Neural progenitor cell (in vitro differentiated cells): ENCODE measurements around the gene C1orf56. TPM values are rescaled to one million over a fixed set of nuclear protein-coding genes. Genes with fewer than 3 reads are reported as not detected.

Experiments
- DNase-seq: peaks from one replicate; pipeline ENCODE4 v3.0.0-alpha.2; 2016; ENCODE audit warnings: low spot score
- H2AFZ ChIP-seq: fragments of 200-600 bp; sonication (generic); replicated peaks from 2 replicates; pipeline ENCODE4 v1.6.1; 2016; ENCODE audit warnings: antibody characterized with exemption
- H3F3A ChIP-seq: fragments of 200-600 bp; sonication (generic); 2 replicates; pipeline ENCODE4 v1.6.1; 2016; ENCODE audit warnings: antibody characterized with exemption, low read depth
- H3K27ac ChIP-seq: fragments of 200-600 bp; sonication (generic); 2 replicates; pipeline ENCODE4 v1.5.1; 2016; ENCODE audit warnings: mild to moderate bottlenecking
- H3K27me3 ChIP-seq: fragments of 200-600 bp; sonication (generic); 2 replicates; pipeline ENCODE4 v1.6.1; 2016; ENCODE audit warnings: mild to moderate bottlenecking, moderate library complexity
- H3K36me3 ChIP-seq: fragments of 200-600 bp; sonication (generic); 2 replicates; pipeline ENCODE4 v1.5.1; 2016
- H3K4me1 ChIP-seq: fragments of 200-600 bp; sonication (generic); 2 replicates; pipeline ENCODE4 v1.6.1; 2016; ENCODE audit warnings: mixed run types
- H3K4me2 ChIP-seq: fragments of 200-600 bp; sonication (generic); 2 replicates; pipeline ENCODE4 v1.6.1; 2016
- H3K4me3 ChIP-seq: fragments of 200-600 bp; sonication (generic); 2 replicates; pipeline ENCODE4 v1.5.1; 2016
- H3K79me2 ChIP-seq: fragments of 200-600 bp; sonication (generic); 2 replicates; pipeline ENCODE4 v1.6.1; 2016; ENCODE audit warnings: low read depth
- H3K9ac ChIP-seq: fragments of 200-600 bp; sonication (generic); 2 replicates; pipeline ENCODE4 v1.6.1; 2016
- H3K9me3 ChIP-seq: fragments of 200-600 bp; sonication (generic); 2 replicates; pipeline ENCODE4 v1.5.1; 2016; ENCODE audit warnings: low read depth
- H4K20me1 ChIP-seq: fragments of 200-600 bp; sonication (generic); 2 replicates; pipeline ENCODE4 v1.6.1; 2016; ENCODE audit warnings: low read depth
- H3K27ac Mint-ChIP-seq: 3 replicates; pipeline ENCODE4 v1.8.0; 2021; ENCODE audit warnings: mixed read lengths
- H3K27me3 Mint-ChIP-seq: 2 replicates; pipeline ENCODE4 v1.8.0; 2022; ENCODE audit warnings: low read depth, mild to moderate bottlenecking, inconsistent platforms, moderate library complexity, mixed read lengths; ENCODE audit not compliant: insufficient read depth
- H3K36me3 Mint-ChIP-seq: 3 replicates; pipeline ENCODE4 v1.8.0; 2021; ENCODE audit warnings: mixed read lengths
- H3K4me1 Mint-ChIP-seq: 3 replicates; pipeline ENCODE4 v1.8.0; 2021; ENCODE audit warnings: mixed read lengths
- H3K4me3 Mint-ChIP-seq: 3 replicates; pipeline ENCODE4 v1.8.0; 2021; ENCODE audit warnings: mild to moderate bottlenecking, moderate library complexity, mixed read lengths
- H3K9me3 Mint-ChIP-seq: 3 replicates; pipeline ENCODE4 v1.8.0; 2020; ENCODE audit warnings: mixed read lengths
- EZH2 ChIP-seq: fragments of 200-600 bp; sonication (generic); IDR thresholded peaks from 2 replicates; pipeline ENCODE4 v1.6.1; 2017; ENCODE audit warnings: antibody characterized with exemption, mild to moderate bottlenecking, moderate library complexity
- EZH2phosphoT487 ChIP-seq: fragments of 200-600 bp; sonication (generic); IDR thresholded peaks from 2 replicates; pipeline ENCODE4 v1.6.1; 2017; ENCODE audit warnings: antibody characterized with exemption
- total RNA-seq: library from RNA; depleted of rRNA; stranded (reverse); fragments of >200 nt; gene quantifications from 2 replicates; pipeline ENCODE4 v1.2.3, GENCODE V29; 2015; ENCODE audit warnings: low replicate concordance
- TF ChIP-seq, protein P1 (sequence below): fragments of 200-600 bp; sonication (generic); IDR thresholded peaks from 2 replicates; pipeline ENCODE4 v1.5.1; 2017; ENCODE audit warnings: antibody characterized with exemption, mild to moderate bottlenecking

The C1orf56 gene
- total RNA-seq, 1 donor from 2014 or later, result 2.9 TPM

DNA sequence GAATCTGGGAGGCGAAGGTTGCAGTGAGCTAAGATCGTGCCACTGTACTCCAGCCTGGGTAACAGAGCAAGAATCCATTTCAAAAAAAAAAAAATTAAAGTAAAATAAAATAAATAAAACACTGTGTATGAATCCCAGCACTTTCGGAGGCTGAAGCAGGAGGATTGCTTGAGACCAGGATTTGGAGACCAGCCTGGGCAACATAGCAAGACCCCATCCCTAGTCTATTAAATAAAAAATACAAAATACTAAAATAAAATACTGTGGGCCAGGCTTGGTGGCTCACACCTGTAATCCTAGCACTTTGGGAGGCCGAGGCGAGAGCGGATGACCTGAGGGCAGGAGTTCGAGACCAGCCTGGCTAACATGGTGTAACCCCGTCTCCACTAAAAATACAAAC lies 15.4 kb upstream of the C1orf56 start:
- Histone ChIP-seq H3K9me3 (no peaks in the 10 kb centered on the region), H3K9ac (no peak overlapping the region), H3K4me2 (no peak overlapping the region), H3K79me2 (no peaks in the 10 kb centered on the region), H4K20me1 (no peaks in the 10 kb centered on the region), H3K4me3 (no peak overlapping the region), H3F3A (no peaks in the 10 kb centered on the region), H3K36me3 (no peaks in the 10 kb centered on the region), H3K27ac (no peak overlapping the region), H3K4me1 (no peaks in the 10 kb centered on the region), H3K27me3 (no peaks in the 10 kb centered on the region), H2AFZ (no peak overlapping the region)
- peaks cover 23% of the 10 kb centered on the region for H3K36me3 Mint-ChIP-seq
- peaks cover 2% of the 10 kb centered on the region for H3K27me3 Mint-ChIP-seq
- DNase-seq, result no peak
- no peaks in the 10 kb centered on the region for H3K9me3 Mint-ChIP-seq
- no peak overlapping the region for H3K27ac Mint-ChIP-seq
- H3K4me1 Mint-ChIP-seq, result no peaks in the 10 kb centered on the region
- no peak overlapping the region for H3K4me3 Mint-ChIP-seq
- TF ChIP-seq, protein P1, sequence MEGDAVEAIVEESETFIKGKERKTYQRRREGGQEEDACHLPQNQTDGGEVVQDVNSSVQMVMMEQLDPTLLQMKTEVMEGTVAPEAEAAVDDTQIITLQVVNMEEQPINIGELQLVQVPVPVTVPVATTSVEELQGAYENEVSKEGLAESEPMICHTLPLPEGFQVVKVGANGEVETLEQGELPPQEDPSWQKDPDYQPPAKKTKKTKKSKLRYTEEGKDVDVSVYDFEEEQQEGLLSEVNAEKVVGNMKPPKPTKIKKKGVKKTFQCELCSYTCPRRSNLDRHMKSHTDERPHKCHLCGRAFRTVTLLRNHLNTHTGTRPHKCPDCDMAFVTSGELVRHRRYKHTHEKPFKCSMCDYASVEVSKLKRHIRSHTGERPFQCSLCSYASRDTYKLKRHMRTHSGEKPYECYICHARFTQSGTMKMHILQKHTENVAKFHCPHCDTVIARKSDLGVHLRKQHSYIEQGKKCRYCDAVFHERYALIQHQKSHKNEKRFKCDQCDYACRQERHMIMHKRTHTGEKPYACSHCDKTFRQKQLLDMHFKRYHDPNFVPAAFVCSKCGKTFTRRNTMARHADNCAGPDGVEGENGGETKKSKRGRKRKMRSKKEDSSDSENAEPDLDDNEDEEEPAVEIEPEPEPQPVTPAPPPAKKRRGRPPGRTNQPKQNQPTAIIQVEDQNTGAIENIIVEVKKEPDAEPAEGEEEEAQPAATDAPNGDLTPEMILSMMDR, result no peak
- TF ChIP-seq EZH2phosphoT487 (no peak), EZH2 (no peak)

DNA sequence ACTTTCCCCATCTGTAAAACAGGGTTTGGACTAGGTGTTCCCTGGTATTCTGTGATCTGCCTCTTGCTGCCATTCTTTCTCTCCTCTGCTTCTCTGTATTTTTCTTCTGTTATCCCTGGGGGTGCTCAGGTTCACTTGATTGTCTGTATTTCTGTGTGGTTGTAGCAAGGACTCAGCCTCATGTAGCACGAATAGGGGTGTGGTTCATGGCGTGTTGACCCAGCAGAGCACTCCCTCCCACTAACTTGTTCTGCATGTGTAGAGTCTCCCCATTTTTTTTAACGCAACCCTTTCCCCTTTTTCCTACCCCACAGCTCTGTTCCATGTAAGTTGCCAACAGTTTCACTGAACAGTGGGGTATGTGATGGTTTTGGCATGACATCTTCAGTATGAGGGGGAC lies 12.4 kb upstream of the C1orf56 start:
- Mint-ChIP-seq H3K4me1 (no peaks in the 10 kb centered on the region), H3K36me3 (peaks cover 12% of the 10 kb centered on the region), H3K9me3 (no peaks in the 10 kb centered on the region), H3K27me3 (peaks cover 2% of the 10 kb centered on the region), H3K27ac (no peak overlapping the region), H3K4me3 (no peak overlapping the region)
- Histone ChIP-seq H3K36me3 (no peaks in the 10 kb centered on the region), H4K20me1 (no peaks in the 10 kb centered on the region), H3K4me3 (no peak overlapping the region), H2AFZ (no peak overlapping the region), H3K27ac (no peak overlapping the region), H3K9me3 (no peaks in the 10 kb centered on the region), H3K9ac (no peak overlapping the region), H3K79me2 (no peaks in the 10 kb centered on the region), H3K4me1 (no peaks in the 10 kb centered on the region), H3F3A (no peaks in the 10 kb centered on the region), H3K4me2 (no peak overlapping the region), H3K27me3 (no peaks in the 10 kb centered on the region)
- TF ChIP-seq, protein P1, result no peak
- no peak for TF ChIP-seq EZH2phosphoT487
- TF ChIP-seq EZH2, result no peak
- DNase-seq, result no peak

DNA sequence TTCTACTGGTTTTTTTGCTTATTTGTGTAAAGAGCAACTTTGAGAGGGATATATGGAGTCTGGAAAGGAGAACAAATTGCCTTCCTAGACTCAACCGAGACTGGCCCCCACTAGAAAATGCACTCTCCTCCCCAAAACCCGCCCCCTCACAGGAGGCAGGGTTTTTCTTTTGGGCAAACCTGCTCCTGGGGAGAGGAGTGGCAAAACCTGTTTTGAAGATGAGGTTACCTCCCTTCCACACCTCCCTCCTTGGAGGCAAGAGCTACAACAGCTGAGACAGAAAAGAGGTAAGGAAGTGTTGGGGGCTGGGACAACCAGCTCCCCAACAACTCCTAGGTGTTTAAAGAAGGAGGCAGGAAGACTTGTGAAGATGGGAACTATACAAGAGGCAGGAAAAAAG lies 11.2 kb upstream of the C1orf56 start, which contains the start of gene BNIPL:
Gene BNIPL (plus strand): TSS at position 231 of the 400 bp plus-strand sequence. CDS start 140 bp downstream, at position 371.
- H3K36me3 Mint-ChIP-seq, result peaks cover 12% of the 10 kb centered on the region

More for the DNA sequence above, 11.2 kb upstream of the C1orf56 start, which contains the start of gene BNIPL:
- H3K4me3 ChIP-seq, result no peak within 1 kb of the TSS
- no peaks in the 10 kb centered on the region for H3K4me1 Mint-ChIP-seq
- no peak within 1 kb of the TSS for H3K4me2 ChIP-seq
- no peak for TF ChIP-seq EZH2phosphoT487
- TF ChIP-seq, protein P1, result no peak
- no peaks in the 10 kb centered on the region for H4K20me1 ChIP-seq
- H3K27ac ChIP-seq, result no peak within 1 kb of the TSS
- H3K9ac ChIP-seq, result no peak within 1 kb of the TSS
- H3K27me3 ChIP-seq, result no peaks in the 10 kb centered on the region
- H3K4me1 ChIP-seq, result no peaks in the 10 kb centered on the region
- no peaks in the 10 kb centered on the region for H3K9me3 Mint-ChIP-seq
- H3K4me3 Mint-ChIP-seq, result peak within 1 kb of the TSS; percentile 4
- peak within 1 kb of the TSS; percentile 34 for H3K27ac Mint-ChIP-seq
- no peaks in the 10 kb centered on the region for H3F3A ChIP-seq
- peaks cover 2% of the 10 kb centered on the region for H3K27me3 Mint-ChIP-seq
- DNase-seq, result no peak
- no peaks in the 10 kb centered on the region for H3K9me3 ChIP-seq
- H3K79me2 ChIP-seq, result no peaks in the 10 kb centered on the region
- no peaks in the 10 kb centered on the region for H3K36me3 ChIP-seq
- no peak within 1 kb of the TSS for H2AFZ ChIP-seq
